ENCODE results near the gene IP6K2. TPM values are rescaled to one million over a fixed set of nuclear protein-coding genes. Genes with fewer than 3 reads are reported as not detected.

IP6K2 gene
- polyA plus RNA-seq, 1 experiment = 110 TPM

DNA sequence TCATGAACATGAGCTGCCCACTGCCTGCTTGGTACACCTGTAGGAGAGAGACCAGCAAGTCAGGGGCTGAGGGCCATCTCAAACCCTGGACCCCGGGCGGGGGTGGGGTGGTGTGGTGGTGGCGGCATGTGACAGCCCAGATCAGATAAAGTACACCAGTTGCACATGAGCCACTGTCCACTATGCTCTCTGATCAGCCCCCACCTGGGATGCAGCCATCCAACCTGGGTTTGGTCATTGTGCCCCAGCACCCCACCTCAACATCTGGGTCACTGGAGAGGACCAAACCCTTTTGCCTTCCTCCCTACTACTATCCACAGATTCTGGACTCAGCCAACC, 28.3 kb downstream of the IP6K2 start:
- Histone ChIP-seq H3K27me3 (ENCODE audit: control insufficient read depth, insufficient read depth, low read length) (no peaks in the 10 kb centered on the region), H3K4me3 (ENCODE audit: low read depth, low read length) (no peak overlapping the region), H3K9me3 (ENCODE audit: control insufficient read depth, insufficient read depth, low read length) (no peaks in the 10 kb centered on the region), H3K27ac (ENCODE audit: low read depth, low read length) (no peak overlapping the region)
- ChIA-PET CTCF (interaction anchor here (1.8 kb wide), 1 partner anchor 25 kb away, joined by 4 read pairs; the partner anchor contains the start of gene CELSR3), POLR2A (interaction anchor here (0.7 to 2.9 kb wide), 7 partner anchors 19 to 333 kb away, joined by 3 to 10 read pairs (median 3); partner anchors contain the start of genes CELSR3, IP6K2 and SLC26A6)
- no peak for DNase-seq (ENCODE audit: low read depth, low spot score)
- TF ChIP-seq, protein P1, sequence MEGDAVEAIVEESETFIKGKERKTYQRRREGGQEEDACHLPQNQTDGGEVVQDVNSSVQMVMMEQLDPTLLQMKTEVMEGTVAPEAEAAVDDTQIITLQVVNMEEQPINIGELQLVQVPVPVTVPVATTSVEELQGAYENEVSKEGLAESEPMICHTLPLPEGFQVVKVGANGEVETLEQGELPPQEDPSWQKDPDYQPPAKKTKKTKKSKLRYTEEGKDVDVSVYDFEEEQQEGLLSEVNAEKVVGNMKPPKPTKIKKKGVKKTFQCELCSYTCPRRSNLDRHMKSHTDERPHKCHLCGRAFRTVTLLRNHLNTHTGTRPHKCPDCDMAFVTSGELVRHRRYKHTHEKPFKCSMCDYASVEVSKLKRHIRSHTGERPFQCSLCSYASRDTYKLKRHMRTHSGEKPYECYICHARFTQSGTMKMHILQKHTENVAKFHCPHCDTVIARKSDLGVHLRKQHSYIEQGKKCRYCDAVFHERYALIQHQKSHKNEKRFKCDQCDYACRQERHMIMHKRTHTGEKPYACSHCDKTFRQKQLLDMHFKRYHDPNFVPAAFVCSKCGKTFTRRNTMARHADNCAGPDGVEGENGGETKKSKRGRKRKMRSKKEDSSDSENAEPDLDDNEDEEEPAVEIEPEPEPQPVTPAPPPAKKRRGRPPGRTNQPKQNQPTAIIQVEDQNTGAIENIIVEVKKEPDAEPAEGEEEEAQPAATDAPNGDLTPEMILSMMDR (IDR thresholded peaks at IDR 0.05; ENCODE audit: low read depth, low read length) = no peak

DNA sequence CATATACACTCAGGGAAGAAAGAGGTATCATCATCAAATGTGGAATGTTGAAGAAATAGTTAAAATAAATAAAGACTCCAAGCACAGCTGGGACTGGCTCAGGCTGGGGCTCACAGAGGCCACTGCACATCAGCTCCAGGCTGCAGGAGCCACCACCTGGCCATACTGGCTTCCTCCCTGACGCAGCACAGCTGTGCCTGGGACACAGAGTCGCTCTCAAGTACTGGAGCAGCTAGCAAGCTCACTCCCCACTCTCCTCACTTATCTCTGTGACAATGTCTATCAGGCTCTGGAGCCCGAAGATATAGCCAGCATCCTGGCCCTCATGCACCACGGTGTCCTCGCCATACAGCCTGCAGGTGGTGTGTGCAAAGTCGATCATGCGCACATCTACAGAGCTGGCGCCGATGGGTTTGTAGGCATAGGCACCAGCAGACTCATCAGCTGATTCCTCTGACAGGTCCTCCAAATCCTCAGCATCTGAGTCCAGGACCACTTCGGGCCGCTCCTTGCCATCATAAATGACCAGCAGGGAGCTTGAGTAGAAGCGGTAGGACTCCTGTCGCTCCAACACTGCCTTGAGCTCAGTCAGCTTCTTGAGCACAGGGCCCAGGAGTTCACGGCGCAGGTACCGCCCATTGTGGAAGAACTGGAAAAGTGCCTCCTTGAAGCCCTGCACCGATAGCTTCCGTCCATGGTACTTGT, 28.8 kb downstream of the IP6K2 start:
- H3K9me3 ChIP-seq (ENCODE audit: control insufficient read depth, insufficient read depth, low read length) = no peaks in the 10 kb centered on the region

DNA sequence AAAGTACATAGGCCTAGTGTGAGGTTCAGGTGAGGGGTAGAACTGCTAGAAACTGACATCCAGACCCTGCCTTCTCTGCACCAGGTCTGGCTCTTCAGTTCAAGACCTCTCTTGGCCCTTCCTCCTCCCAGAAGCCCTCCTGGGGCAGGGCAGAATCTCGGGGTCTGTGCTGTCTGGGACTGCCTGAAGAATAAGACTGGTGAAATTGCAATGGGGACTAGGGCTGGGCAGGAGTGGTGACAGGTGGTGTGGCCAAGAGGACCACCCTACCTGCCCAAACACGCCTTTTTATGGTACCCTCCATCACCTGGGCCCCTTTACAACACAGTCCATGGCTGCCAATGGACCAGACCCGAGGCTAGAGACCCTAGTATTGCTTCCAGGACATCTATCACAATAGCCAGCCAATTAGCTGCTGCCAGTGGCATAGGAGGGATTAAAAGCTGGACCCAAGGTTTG, 29.8 kb downstream of the IP6K2 start:
- H3K27me3 ChIP-seq (ENCODE audit: control insufficient read depth, insufficient read depth, low read length) = no peaks in the 10 kb centered on the region
- ChIA-PET CTCF (interaction anchor here (1.1 to 1.8 kb wide), 2 partner anchors 23 to 24 kb away, joined by 4 read pairs; partner anchors contain the start of gene CELSR3), POLR2A (interaction anchor here (0.8 to 2.9 kb wide), 3 partner anchors 24 to 320 kb away, joined by 3 to 10 read pairs (median 4); partner anchors contain the start of genes IP6K2 and WDR6)
- TF ChIP-seq, protein P1 (IDR thresholded peaks at IDR 0.05; ENCODE audit: low read depth, low read length) = no peak
- H3K9me3 ChIP-seq (ENCODE audit: control insufficient read depth, insufficient read depth, low read length) = no peaks in the 10 kb centered on the region
- H3K27ac ChIP-seq (ENCODE audit: low read depth, low read length) = peak overlapping the region; percentile 70
- DNase-seq (ENCODE audit: low read depth, low spot score) = no peak
- no peak overlapping the region for H3K4me3 ChIP-seq (ENCODE audit: low read depth, low read length)

More for the DNA sequence above, 28.8 kb downstream of the IP6K2 start:
- DNase-seq (ENCODE audit: low read depth, low spot score) = peak; percentile 75
- Histone ChIP-seq H3K4me3 (ENCODE audit: low read depth, low read length) (no peak overlapping the region), H3K27ac (ENCODE audit: low read depth, low read length) (peak overlapping the region; percentile 70), H3K27me3 (ENCODE audit: control insufficient read depth, insufficient read depth, low read length) (no peaks in the 10 kb centered on the region)
- ChIA-PET CTCF (interaction anchor here (1.8 kb wide), 1 partner anchor 25 kb away, joined by 4 read pairs; the partner anchor contains the start of gene CELSR3), POLR2A (interaction anchor here (0.7 to 2.9 kb wide), 8 partner anchors 18 to 333 kb away, joined by 3 to 10 read pairs (median 3); partner anchors contain the start of genes CELSR3, IP6K2 and SLC26A6)
- TF ChIP-seq, protein P1 (IDR thresholded peaks at IDR 0.05; ENCODE audit: low read depth, low read length) = no peak; the same call in 1 of the 2 replicates

DNA sequence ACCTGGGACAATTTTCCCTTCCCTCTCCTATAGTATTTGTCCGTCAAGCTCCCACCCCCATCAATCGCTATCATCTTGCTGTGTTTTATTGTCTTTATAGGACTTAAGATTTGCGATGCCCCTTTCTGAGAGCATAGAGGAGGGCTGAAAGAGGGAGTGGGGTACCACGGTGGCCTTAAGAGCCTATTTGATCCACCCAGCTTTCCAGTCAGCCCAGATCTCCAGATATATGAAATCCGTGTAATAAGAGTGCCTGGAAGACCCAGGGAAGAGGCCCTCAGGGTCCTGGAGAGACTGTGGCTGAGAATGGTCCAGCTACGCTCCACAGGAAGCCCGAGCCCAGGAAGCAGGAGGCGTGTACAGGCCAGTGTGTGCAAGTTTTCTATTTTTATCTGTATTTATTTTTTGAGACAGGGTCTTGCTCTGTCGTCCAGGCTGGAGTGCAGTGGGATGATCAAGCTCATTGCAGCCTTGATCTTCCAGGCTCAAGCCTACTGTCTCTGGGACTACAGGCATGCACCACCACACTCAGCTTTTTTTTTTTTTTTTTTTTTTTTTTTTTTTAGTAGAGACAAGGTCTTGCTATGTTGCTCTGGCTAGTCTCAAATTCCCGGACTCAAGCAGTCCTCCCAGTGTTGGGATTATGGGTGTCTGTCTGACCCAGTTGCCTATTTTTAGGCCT, 30.3 kb downstream of the IP6K2 start:
- ChIA-PET CTCF (interaction anchor here (0.6 to 1.5 kb wide), 12 partner anchors 9 to 251 kb away, joined by 3 to 5 read pairs (median 3); partner anchors contain the start of genes SLC26A6 and UCN2), POLR2A (interaction anchor here (0.8 to 2.9 kb wide), 5 partner anchors 22 to 320 kb away, joined by 3 to 10 read pairs (median 4); partner anchors contain the start of genes IP6K2 and WDR6)
- TF ChIP-seq, protein P1 (IDR thresholded peaks at IDR 0.05; ENCODE audit: low read depth, low read length) = no peak
- H3K27me3 ChIP-seq (ENCODE audit: control insufficient read depth, insufficient read depth, low read length) = no peaks in the 10 kb centered on the region
- no peak for DNase-seq (ENCODE audit: low read depth, low spot score)
- H3K9me3 ChIP-seq (ENCODE audit: control insufficient read depth, insufficient read depth, low read length) = no peaks in the 10 kb centered on the region
- no peak overlapping the region for H3K27ac ChIP-seq (ENCODE audit: low read depth, low read length)
- H3K4me3 ChIP-seq (ENCODE audit: low read depth, low read length) = no peak overlapping the region

Data from AG04450 (cell line).